Mucosa of descending colon (tissue), 3 donors: ENCODE results near the gene NDP. TPM values are rescaled to one million over a fixed set of nuclear protein-coding genes. Genes with fewer than 3 reads are reported as not detected.

Source experiments
- ATAC-seq: fragments of 200-7000 bp; cut with Tn5 transposase; one replicate; pipeline ENCODE4 v1.9.1; 2020; ENCODE audit warnings: mild to moderate bottlenecking, moderate library complexity
- DNase-seq, 3 donors: peaks; one replicate each; pipeline ENCODE4 v3.0.0-alpha.2; 2020
- H3K36me3 ChIP-seq: fragments of 200-600 bp; one replicate; pipeline ENCODE4 v1.8.0; 2021; ENCODE audit warnings: low read depth, mild to moderate bottlenecking
- H3K4me1 ChIP-seq: fragments of 200-600 bp; one replicate; pipeline ENCODE4 v1.8.0; 2021; ENCODE audit warnings: low read depth, mild to moderate bottlenecking
- H3K4me3 ChIP-seq: fragments of 200-600 bp; one replicate; pipeline ENCODE4 v1.8.0; 2021; ENCODE audit warnings: mild to moderate bottlenecking
- H3K9me3 ChIP-seq: fragments of 200-600 bp; one replicate; pipeline ENCODE4 v1.8.0; 2021; ENCODE audit warnings: mild to moderate bottlenecking
- intact Hi-C, 2 donors: fragments of 100-400 bp; cut with DNase I in 1 of 2; cut with micrococcal nuclease in 1 of 2; formaldehyde crosslinking; loops; one replicate each; pipeline versions ENCODE4 v1.11.0 to v1.11.1; 2022; cut with DNase I, micrococcal nuclease
- total RNA-seq, 3 donors: library from RNA; stranded (reverse); fragmentation: NEBNext Ultra II Directional in 2 of 3; extraction: Animal tissue kit (Norgen Biotek cat#: 25700) in 2 of 3; gene quantifications; one replicate each; pipeline versions ENCODE4 v1.2.1 to v1.2.4, GENCODE V29; 2021 to 2023
- TF ChIP-seq, protein P1 (sequence below): fragments of 200-600 bp; IDR thresholded peaks from one replicate; pipeline ENCODE4 v1.8.0; 2022; ENCODE audit warnings: antibody characterized with exemption, mild to moderate bottlenecking
- donor health status: DM: no; HTN: no; CAD: no; lungs with moderate emphysema.
- donor health status: DM: no; HTN: no; CAD: no.
- donor health status: DM: no; HTN: yes; CAD: no.

Gene NDP
- total RNA-seq, 3 donors from 2014 or later, result not detected

DNA sequence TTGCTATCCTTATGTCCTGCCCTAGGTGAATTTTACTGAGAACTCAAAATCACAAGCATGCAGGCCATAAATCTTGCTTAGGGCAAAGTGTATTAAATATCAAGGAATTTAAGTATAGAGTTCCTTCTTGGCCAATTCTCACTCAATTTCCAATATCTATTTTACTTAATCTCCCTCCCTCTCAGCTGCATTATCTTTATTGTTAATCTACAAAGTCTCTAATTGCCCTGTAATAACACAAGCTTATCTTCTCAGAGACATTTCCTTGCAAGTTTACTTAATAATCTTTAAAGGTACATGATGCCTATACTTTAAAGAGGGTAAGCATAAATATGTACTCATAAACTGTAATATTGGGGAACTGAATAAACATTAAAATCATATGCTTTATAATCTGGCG is 64.0 kb downstream of the NDP start:
- no peak overlapping the region for H3K4me3 ChIP-seq
- H3K4me1 ChIP-seq, result no peaks in the 10 kb centered on the region
- ATAC-seq, result no peak
- intact Hi-C loops, result no loop called here
- TF ChIP-seq, protein P1, sequence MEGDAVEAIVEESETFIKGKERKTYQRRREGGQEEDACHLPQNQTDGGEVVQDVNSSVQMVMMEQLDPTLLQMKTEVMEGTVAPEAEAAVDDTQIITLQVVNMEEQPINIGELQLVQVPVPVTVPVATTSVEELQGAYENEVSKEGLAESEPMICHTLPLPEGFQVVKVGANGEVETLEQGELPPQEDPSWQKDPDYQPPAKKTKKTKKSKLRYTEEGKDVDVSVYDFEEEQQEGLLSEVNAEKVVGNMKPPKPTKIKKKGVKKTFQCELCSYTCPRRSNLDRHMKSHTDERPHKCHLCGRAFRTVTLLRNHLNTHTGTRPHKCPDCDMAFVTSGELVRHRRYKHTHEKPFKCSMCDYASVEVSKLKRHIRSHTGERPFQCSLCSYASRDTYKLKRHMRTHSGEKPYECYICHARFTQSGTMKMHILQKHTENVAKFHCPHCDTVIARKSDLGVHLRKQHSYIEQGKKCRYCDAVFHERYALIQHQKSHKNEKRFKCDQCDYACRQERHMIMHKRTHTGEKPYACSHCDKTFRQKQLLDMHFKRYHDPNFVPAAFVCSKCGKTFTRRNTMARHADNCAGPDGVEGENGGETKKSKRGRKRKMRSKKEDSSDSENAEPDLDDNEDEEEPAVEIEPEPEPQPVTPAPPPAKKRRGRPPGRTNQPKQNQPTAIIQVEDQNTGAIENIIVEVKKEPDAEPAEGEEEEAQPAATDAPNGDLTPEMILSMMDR, result no peak
- no peak for DNase-seq
- H3K36me3 ChIP-seq, result no peaks in the 10 kb centered on the region
- no peaks in the 10 kb centered on the region for H3K9me3 ChIP-seq

DNA sequence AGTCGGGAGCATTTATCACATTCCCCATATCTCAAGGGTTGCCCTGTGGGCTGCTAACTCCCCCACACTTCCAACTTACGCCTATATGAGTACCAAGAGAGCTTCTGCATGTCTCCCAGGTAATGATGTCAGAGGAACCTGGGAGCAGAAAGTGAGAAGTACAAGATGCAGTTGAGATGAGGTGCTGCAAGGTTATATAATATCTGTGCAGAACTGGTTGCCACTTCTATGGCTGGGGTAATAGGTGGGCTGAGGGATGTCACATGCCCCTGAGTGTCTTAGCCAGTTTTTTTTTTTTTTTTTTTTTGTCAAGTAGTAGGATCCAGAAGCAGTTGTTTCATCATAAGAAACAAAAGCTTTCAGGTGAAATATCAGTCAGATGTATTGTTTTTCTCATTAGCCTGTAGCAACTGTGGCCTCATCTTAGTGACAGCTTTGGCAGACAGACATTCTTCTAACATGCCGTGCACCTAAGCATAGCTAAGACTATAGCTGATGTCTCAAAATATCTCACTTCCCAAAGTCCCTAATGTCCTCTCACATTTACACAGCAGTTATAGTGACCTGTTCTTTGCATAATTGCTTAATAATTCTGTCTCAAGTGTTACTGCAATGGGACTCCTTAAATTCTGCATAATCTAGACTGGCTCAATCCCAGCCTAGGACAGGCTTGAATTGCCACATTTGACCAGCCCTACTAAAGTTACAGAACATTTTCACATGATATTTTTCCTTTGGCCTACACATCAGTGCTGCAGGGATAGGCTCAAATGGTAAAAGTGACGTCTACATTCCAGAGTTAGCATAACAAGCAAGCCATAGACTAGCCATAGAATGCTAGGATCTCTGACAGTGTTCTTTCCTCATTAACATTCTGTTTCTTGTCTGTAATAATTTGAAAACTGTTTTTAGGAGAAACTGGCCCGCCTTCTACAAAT is 73.0 kb downstream of the NDP start:
- ATAC-seq (no peak), DNase-seq (no peak)
- TF ChIP-seq, protein P1, result no peak
- no peaks in the 10 kb centered on the region for H3K9me3 ChIP-seq
- intact Hi-C loops, result no loop called here
- H3K4me3 ChIP-seq, result no peak overlapping the region
- no peaks in the 10 kb centered on the region for H3K4me1 ChIP-seq
- H3K36me3 ChIP-seq, result no peaks in the 10 kb centered on the region

Other genes starting within 250 kb of the NDP start
- 10 to 100 TPM in 1 of 3 donors, 1 to 10 TPM in 2; 4.3 to 32.6 (median 6.6) TPM for gene MAOB, start 90.9 kb downstream of the NDP start, total RNA-seq